ENCODE measurements around the gene MAN1B1. TPM values are rescaled to one million over a fixed set of nuclear protein-coding genes. Genes with fewer than 3 reads are reported as not detected.

The MAN1B1 gene
- total RNA-seq, 4 donors from 2014 or later, result 57.7 to 81.0 (median 61.8) TPM

- H3K4me3 ChIP-seq (ENCODE audit: low read depth, poor library complexity, severe bottlenecking), result no peak overlapping the region
- DNase-seq (ENCODE audit: low spot score in 2 of 2), result no peak
- 89 to 97% methylated on average over 3 to 6 of the region's 23 CpGs for WGBS, 2 donors
- no peak for TF ChIP-seq CTCF (IDR thresholded peaks at IDR 0.05)
- no peak for TF ChIP-seq POLR2A (IDR thresholded peaks at IDR 0.05)
- intact Hi-C loops (cut with DNase I; ENCODE audit: low total_unique reads), result no loop called here
These were observed 46.2 kb upstream of the MAN1B1 start for GRCh38 chr9:137040568-137040967.

GRCh38 chr9:137041124-137041523 is 45.7 kb upstream of the MAN1B1 start:
- TF ChIP-seq POLR2A (IDR thresholded peaks at IDR 0.05) (no peak), CTCF (IDR thresholded peaks at IDR 0.05) (no peak)
- 60 to 68% methylated on average over 15 to 16 of the region's 16 CpGs for WGBS, 2 donors
- DNase-seq (ENCODE audit: low spot score in 2 of 2), result no peak
- intact Hi-C loops (cut with DNase I; ENCODE audit: low total_unique reads), result no loop called here
- no peak overlapping the region for H3K4me3 ChIP-seq (ENCODE audit: low read depth, poor library complexity, severe bottlenecking)

- no peak for DNase-seq (ENCODE audit: low spot score in 2 of 2)
- no peak for TF ChIP-seq POLR2A (IDR thresholded peaks at IDR 0.05)
- WGBS, 2 donors, result 63 to 81% methylated on average over 19 to 32 of the region's 36 CpGs
- H3K4me3 ChIP-seq (ENCODE audit: low read depth, poor library complexity, severe bottlenecking), result no peak overlapping the region
- intact Hi-C loops (cut with DNase I; ENCODE audit: low total_unique reads), result no loop called here
These were observed 43.7 kb upstream of the MAN1B1 start for GRCh38 chr9:137042751-137043727.

GRCh38 chr9:137044037-137044436 is 42.7 kb upstream of the MAN1B1 start:
- DNase-seq (ENCODE audit: low spot score in 2 of 2), result no peak
- intact Hi-C loops (cut with DNase I; ENCODE audit: low total_unique reads), result no loop called here
- WGBS, 2 donors, result 41 to 74% methylated on average over 8 to 11 of the region's 12 CpGs
- H3K4me3 ChIP-seq (ENCODE audit: low read depth, poor library complexity, severe bottlenecking), result no peak overlapping the region
- TF ChIP-seq POLR2A (IDR thresholded peaks at IDR 0.05), result no peak
- TF ChIP-seq CTCF (IDR thresholded peaks at IDR 0.05), result no peak

GRCh38 chr9:137044502-137045177 is 42.1 kb upstream of the MAN1B1 start:
- intact Hi-C loops (cut with DNase I; ENCODE audit: low total_unique reads), result no loop called here
- 20% methylated on average over 17 of the region's 18 CpGs for WGBS, 2 donors
- no peak for DNase-seq (ENCODE audit: low spot score in 2 of 2)
- peak overlapping the region; percentile 28 for H3K4me3 ChIP-seq (ENCODE audit: low read depth, poor library complexity, severe bottlenecking)
- TF ChIP-seq CTCF (IDR thresholded peaks at IDR 0.05) (no peak), POLR2A (IDR thresholded peaks at IDR 0.05) (no peak)

Measured in lower leg skin (tissue), 4 donors.